Measurements from ENCODE around the gene AGPS. TPM values are rescaled to one million over a fixed set of nuclear protein-coding genes. Genes with fewer than 3 reads are reported as not detected.

Gene AGPS
- total and polyA plus RNA-seq, 2 donors (not counting 1 experiment from before 2014, with no cell fraction given): 2.2 to 25.5 TPM

- Histone ChIP-seq H3K27ac (ENCODE audit: low read length in 2 of 2) (no peak overlapping the region), H3K27me3 (replicated peaks in 1 of 4; ENCODE audit: control extremely low read depth in 1 of 4, control insufficient read depth in 3 of 4, insufficient read depth in 4 of 4, low read length in 3 of 4) (no peaks in the 10 kb centered on the region), H2AFZ (ENCODE audit: insufficient read depth, low read depth, low read length, poor library complexity, severe bottlenecking) (no peak overlapping the region), H3K4me2 (replicated peaks; ENCODE audit: low read depth, low read length, poor library complexity, severe bottlenecking) (no peak overlapping the region), H3K36me3 (replicated peaks in 1 of 2; ENCODE audit: control extremely low read depth in 1 of 2, control insufficient read depth in 1 of 2, extremely low read depth in 1 of 2, insufficient read depth in 2 of 2, low read length in 1 of 2) (peaks cover 10 to 19% of the 10 kb centered on the region in 2 experiments), H4K20me1 (ENCODE audit: control insufficient read depth, insufficient read depth, low read length, poor library complexity, severe bottlenecking) (no peaks in the 10 kb centered on the region), H3K4me3 (ENCODE audit: control extremely low read depth in 1 of 5, extremely low read depth in 1 of 5, insufficient read depth in 1 of 5, low read depth in 2 of 5, low read length in 4 of 5) (no peak overlapping the region), H3K79me2 (ENCODE audit: control insufficient read depth, insufficient read depth, low read length) (no peaks in the 10 kb centered on the region), H3K9ac (ENCODE audit: low read length) (no peak overlapping the region), H3K4me1 (ENCODE audit: control insufficient read depth in 2 of 2, insufficient read depth in 2 of 2, low read length in 2 of 2) (no peaks in the 10 kb centered on the region), H3K9me3 (ENCODE audit: control extremely low read depth in 1 of 3, control insufficient read depth in 2 of 3, insufficient read depth in 1 of 3, low read length in 2 of 3) (peaks cover 1 to 16% (median 6%) of the 10 kb centered on the region in 3 donors)
- H3K4me1 Mint-ChIP-seq: no peaks in the 10 kb centered on the region
- CTCF ChIA-PET: no interaction called here
- ATAC-seq (ENCODE audit: low read depth) (no peak), DNase-seq (no peak)
- no peaks in the 10 kb centered on the region for H3K27me3 Mint-ChIP-seq
- H3K4me3 Mint-ChIP-seq: no peak overlapping the region
- TF ChIP-seq EZH2 (IDR thresholded peaks at IDR 0.05; ENCODE audit: borderline replicate concordance, insufficient read depth, low read depth, low read length, poor library complexity, severe bottlenecking): no peak
- TF ChIP-seq CTCF (IDR thresholded peaks at IDR 0.05): no peak
- POLR2A ChIA-PET: no interaction called here
- WGBS (ENCODE audit: insufficient coverage): no CpG with 5 or more reads among the region's 1 CpG
- intact Hi-C loops (cut with micrococcal nuclease): no loop called here
- H3K27ac Mint-ChIP-seq: no peak overlapping the region
- H3K9me3 Mint-ChIP-seq (ENCODE audit: insufficient read depth): peaks cover 8% of the 10 kb centered on the region
These were observed 75.1 kb downstream of the AGPS start for GRCh38 chr2:177467646-177468045.

DNA sequence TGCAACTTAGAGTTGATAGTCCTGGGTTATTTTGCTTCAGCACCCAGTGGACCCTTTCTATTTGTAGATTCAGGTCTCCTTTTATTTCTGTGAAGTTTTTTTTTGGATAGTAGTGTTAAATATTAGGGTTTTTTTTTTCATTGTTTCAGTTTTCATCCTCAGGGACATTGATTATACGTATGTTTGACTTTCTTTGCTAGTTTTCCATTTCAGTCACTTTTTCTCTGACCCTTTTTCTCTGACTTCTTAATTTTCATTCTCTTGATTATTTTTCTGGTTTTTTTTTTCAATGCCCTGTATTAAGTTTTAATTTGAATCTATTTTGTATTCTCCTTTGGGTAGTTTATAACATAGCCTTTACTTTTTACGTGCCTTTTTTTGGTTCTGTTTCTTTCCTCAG lies 79.4 kb downstream of the AGPS start:
- H3K27ac ChIP-seq (ENCODE audit: low read length in 2 of 2): no peak overlapping the region
- no peaks in the 10 kb centered on the region for H4K20me1 ChIP-seq (ENCODE audit: control insufficient read depth, insufficient read depth, low read length, poor library complexity, severe bottlenecking)
- H3K27me3 Mint-ChIP-seq: no peaks in the 10 kb centered on the region
- no peak overlapping the region for H3K4me3 Mint-ChIP-seq
- peaks cover 0 to 4% of the 10 kb centered on the region in 2 experiments for H3K36me3 ChIP-seq (replicated peaks in 1 of 2; ENCODE audit: control extremely low read depth in 1 of 2, control insufficient read depth in 1 of 2, extremely low read depth in 1 of 2, insufficient read depth in 2 of 2, low read length in 1 of 2)
- no peak overlapping the region for H3K27ac Mint-ChIP-seq
- no peak overlapping the region for H3K4me3 ChIP-seq (ENCODE audit: control extremely low read depth in 1 of 5, extremely low read depth in 1 of 5, insufficient read depth in 1 of 5, low read depth in 2 of 5, low read length in 4 of 5)
- H3K27me3 ChIP-seq (replicated peaks in 1 of 4; ENCODE audit: control extremely low read depth in 1 of 4, control insufficient read depth in 3 of 4, insufficient read depth in 4 of 4, low read length in 3 of 4): no peaks in the 10 kb centered on the region
- H3K4me1 ChIP-seq (ENCODE audit: control insufficient read depth in 2 of 2, insufficient read depth in 2 of 2, low read length in 2 of 2): no peaks in the 10 kb centered on the region
- no peak overlapping the region for H3K4me2 ChIP-seq (replicated peaks; ENCODE audit: low read depth, low read length, poor library complexity, severe bottlenecking)
- POLR2A ChIA-PET: no interaction called here
- WGBS (ENCODE audit: insufficient coverage): no CpG with 5 or more reads among the region's 2 CpGs
- CTCF ChIA-PET: interaction anchor here (0.7 kb wide), 1 partner anchor 386 kb away, joined by 5 read pairs; no protein-coding TSS in a partner anchor
- H3K9ac ChIP-seq (ENCODE audit: low read length): no peak overlapping the region
- DNase-seq (no peak), ATAC-seq (ENCODE audit: low read depth) (no peak)
- H3K79me2 ChIP-seq (ENCODE audit: control insufficient read depth, insufficient read depth, low read length): no peaks in the 10 kb centered on the region
- peaks cover 0 to 6% (median 2%) of the 10 kb centered on the region in 3 donors for H3K9me3 ChIP-seq (ENCODE audit: control extremely low read depth in 1 of 3, control insufficient read depth in 2 of 3, insufficient read depth in 1 of 3, low read length in 2 of 3)
- peaks cover 10% of the 10 kb centered on the region for H3K9me3 Mint-ChIP-seq (ENCODE audit: insufficient read depth)
- intact Hi-C loops (cut with micrococcal nuclease): no loop called here
- no peaks in the 10 kb centered on the region for H3K4me1 Mint-ChIP-seq
- no peak for TF ChIP-seq CTCF (IDR thresholded peaks at IDR 0.05)
- H2AFZ ChIP-seq (ENCODE audit: insufficient read depth, low read depth, low read length, poor library complexity, severe bottlenecking): no peak overlapping the region

Measured in B cell (primary cell).